ENCODE data around the gene LTA.

- no peak for TF ChIP-seq CTCF (IDR thresholded peaks at IDR 0.05)
- TF ChIP-seq POLR2A (IDR thresholded peaks at IDR 0.05) = no peak
Observed at GRCh38 chr6:31538805-31539400, 33.2 kb upstream of the LTA start.
